Measurements from ENCODE around the gene UPP2. TPM values are rescaled to one million over a fixed set of nuclear protein-coding genes. Genes with fewer than 3 reads are reported as not detected.

Gene UPP2
- total RNA-seq, 1 experiment from 2014 or later = not detected

GRCh38 chr2:158140201-158140600, 38.5 kb downstream of the UPP2 start:
- no peak for DNase-seq (ENCODE audit: low read depth)

GRCh38 chr2:158142165-158142564, 40.5 kb downstream of the UPP2 start:
- no peak for DNase-seq (ENCODE audit: low read depth)

- peak; percentile 4 for DNase-seq (ENCODE audit: low read depth)
Measured at GRCh38 chr2:158142568-158143332, 41.1 kb downstream of the UPP2 start.

GRCh38 chr2:158143703-158144360, 42.2 kb downstream of the UPP2 start:
- DNase-seq (ENCODE audit: low read depth) = no peak

GRCh38 chr2:158144914-158145625, 43.4 kb downstream of the UPP2 start:
- DNase-seq (ENCODE audit: low read depth) = no peak

GRCh38 chr2:158153270-158154015, 51.8 kb downstream of the UPP2 start:
- DNase-seq (ENCODE audit: low read depth) = no peak

- DNase-seq (ENCODE audit: low read depth) = no peak
Measured at GRCh38 chr2:158154596-158154995, 52.9 kb downstream of the UPP2 start.

- no peak for DNase-seq (ENCODE audit: low read depth)
Measured at GRCh38 chr2:158172719-158173118, 71.0 kb downstream of the UPP2 start.

GRCh38 chr2:158174495-158174894, 72.8 kb downstream of the UPP2 start:
- no peak for DNase-seq (ENCODE audit: low read depth)

- DNase-seq (ENCODE audit: low read depth) = no peak
Measured at GRCh38 chr2:158174956-158175355, 73.3 kb downstream of the UPP2 start.

GRCh38 chr2:158178646-158179045, 77.0 kb downstream of the UPP2 start:
- no peak for DNase-seq (ENCODE audit: low read depth)

- DNase-seq (ENCODE audit: low read depth) = peak; percentile 3
Measured at GRCh38 chr2:158179660-158180059, 78.0 kb downstream of the UPP2 start.

- no peak for DNase-seq (ENCODE audit: low read depth)
Measured at GRCh38 chr2:158181171-158181570, 79.5 kb downstream of the UPP2 start.

GRCh38 chr2:158182676-158183295, 81.1 kb downstream of the UPP2 start:
- DNase-seq (ENCODE audit: low read depth) = no peak

GRCh38 chr2:158184001-158184400, 82.3 kb downstream of the UPP2 start:
- DNase-seq (ENCODE audit: low read depth) = no peak

- no peak for DNase-seq (ENCODE audit: low read depth)
Measured at GRCh38 chr2:158184556-158185343, 83.1 kb downstream of the UPP2 start.

Data from M059J (cell line).